GM12892 (cell line): ENCODE results near the gene GABRG3.

ENCODE experiments used
- POLR2A ChIP-seq: IDR thresholded peaks from 2 replicates; pipeline ENCODE4 v1.6.1; 2011; ENCODE audit warnings: low read depth, low read length, control low read depth
- POLR2AphosphoS5 ChIP-seq: IDR thresholded peaks from 2 replicates; pipeline ENCODE4 v1.6.1; 2011; ENCODE audit warnings: low read depth, low read length, control low read depth

GRCh38 chr15:27084844-27085243 is 113.9 kb downstream of the GABRG3 start:
- TF ChIP-seq POLR2AphosphoS5 (no peak), POLR2A (no peak)
